HepG2 (cell line): ENCODE data around the gene PRKG1. TPM values are rescaled to one million over a fixed set of nuclear protein-coding genes. Genes with fewer than 3 reads are reported as not detected.

Experiments
- ELF4 ChIP-seq: sonication (generic); formaldehyde crosslinking; IDR thresholded peaks from 2 replicates; pipeline ENCODE4 v1.5.0; 2020; ENCODE audit warnings: missing genetic modification reagents, mild to moderate bottlenecking, moderate library complexity, borderline replicate concordance
- GATAD1 ChIP-seq: IDR thresholded peaks from 2 replicates; pipeline ENCODE4 v1.6.1; 2016; ENCODE audit warnings: missing genetic modification reagents, missing compliant biosample characterization
- GTF3A ChIP-seq: sonication (generic); formaldehyde crosslinking; conservative IDR thresholded peaks from 2 replicates; pipeline ENCODE4 v1.4.0; 2020; ENCODE audit warnings: mild to moderate bottlenecking, missing genetic modification reagents
- SAFB2 ChIP-seq: sonication (generic); formaldehyde crosslinking; IDR thresholded peaks from 2 replicates; pipeline ENCODE4 v1.5.1; 2020; ENCODE audit warnings: missing genetic modification reagents, low read depth, mild to moderate bottlenecking, borderline replicate concordance
- SIN3B ChIP-seq: fragments of 150-350 bp; IDR thresholded peaks from 2 replicates; pipeline ENCODE4 v1.6.1; 2014; ENCODE audit warnings: low read length
- SRF ChIP-seq: IDR thresholded peaks from 2 replicates; pipeline ENCODE4 v1.6.1; 2011; ENCODE audit warnings: mild to moderate bottlenecking, low read depth, low read length, moderate library complexity
- THAP8 ChIP-seq: sonication (generic); formaldehyde crosslinking; IDR thresholded peaks from 2 replicates; pipeline ENCODE4 v1.5.1; 2020; ENCODE audit warnings: missing genetic modification reagents, mild to moderate bottlenecking, borderline replicate concordance
- ZFP36 ChIP-seq: fragments of 150-350 bp; IDR thresholded peaks from 2 replicates; pipeline ENCODE4 v1.6.1; 2018; ENCODE audit warnings: borderline replicate concordance, low read length, low read depth; ENCODE audit not compliant: partially characterized antibody
- ZNF121 ChIP-seq: sonication (generic); formaldehyde crosslinking; IDR thresholded peaks from 2 replicates; pipeline ENCODE4 v1.5.0; 2020; ENCODE audit warnings: mild to moderate bottlenecking, missing genetic modification reagents
- ZNF142 ChIP-seq: sonication (generic); formaldehyde crosslinking; IDR thresholded peaks from 2 replicates; pipeline ENCODE4 v1.4.0; 2020; ENCODE audit warnings: missing genetic modification reagents
- ZNF276 ChIP-seq: sonication (generic); formaldehyde crosslinking; IDR thresholded peaks from 2 replicates; pipeline ENCODE4 v1.4.0; 2020; ENCODE audit warnings: mild to moderate bottlenecking, low read depth, missing genetic modification reagents
- ZNF281 ChIP-seq: sonication (generic); formaldehyde crosslinking; IDR thresholded peaks from 2 replicates; pipeline ENCODE4 v1.4.0; 2020; ENCODE audit warnings: missing genetic modification reagents, borderline replicate concordance
- ZNF652 ChIP-seq: IDR thresholded peaks from 2 replicates; pipeline ENCODE4 v1.6.1; 2016; ENCODE audit warnings: low read depth, borderline replicate concordance
- ZNF724P ChIP-seq: sonication (generic); formaldehyde crosslinking; IDR thresholded peaks from 2 replicates; pipeline ENCODE4 v1.8.0; 2022; ENCODE audit warnings: missing genetic modification reagents, borderline replicate concordance
- polyA plus RNA-seq, 8 experiments: library from polyadenylated mRNA; depleted of rRNA in 3 of 8; stranded (reverse) in 7 of 8; unstranded in 1 of 8; fragments of >200 nt; fragmentation: Illumina TruSeq in 4 of 8; extraction: Trizol in 4 of 8; gene quantifications; 2 replicates each; pipeline versions ENCODE4 v1.2.1 to v1.2.3, GENCODE V29; 2011 to 2016; ENCODE audit warnings: low read depth in 4 of 8, missing spikeins in 1 of 8, mixed read lengths in 1 of 8; ENCODE audit not compliant: insufficient read depth in 1 of 8
- total RNA-seq, 5 experiments: library from RNA; depleted of rRNA; stranded (reverse); fragments of >200 nt; fragmentation: Illumina TruSeq; extraction: Trizol; gene quantifications; 2 replicates each; pipeline ENCODE4 v1.2.3, GENCODE V29; 2016; ENCODE audit warnings: low read depth in 1 of 5

PRKG1 gene
- total and polyA plus RNA-seq, 2 of the 13 experiments (the other 11 are each of a cell fraction or from before 2014, with no cell fraction given): 0.01 TPM; not detected in 1

- TF ChIP-seq ZNF142 (CRISPR knock-in tag) (peak; percentile 25; the same call in 1 of the 2 replicates), ZNF652 (no peak; the same call in 1 of the 2 replicates), GATAD1 (CRISPR knock-in tag) (peak; percentile 18; the same call in 1 of the 2 replicates), SIN3B (no peak), SRF (no peak), ZNF276 (CRISPR knock-in tag) (peak; percentile 23; the same call in 1 of the 2 replicates), THAP8 (CRISPR knock-in tag) (peak; percentile 38; the same call in 1 of the 2 replicates), ELF4 (CRISPR knock-in tag) (no peak; the same call in 1 of the 2 replicates), ZNF121 (CRISPR knock-in tag) (peak; percentile 35; the same call in 1 of the 2 replicates), GTF3A (CRISPR knock-in tag) (no peak), ZFP36 (no peak), ZNF724P (CRISPR knock-in tag) (0 out of 2 replicates have a peak, but pooled peaks have one; percentile 4), ZNF281 (CRISPR knock-in tag) (peak; percentile 41; the same call in 1 of the 2 replicates), SAFB2 (no peak)
Measured at GRCh38 chr10:52313933-52314821, 1239.9 kb downstream of the PRKG1 start, which contains the start of gene DKK1 (continued).
